Measurements from ENCODE around the gene PTPRM.

GRCh38 chr18:7598167-7599047 is 31.3 kb downstream of the PTPRM start:
- no peak for TF ChIP-seq CTCF (conservative IDR thresholded peaks at IDR 0.05; ENCODE audit: low read depth, low read length)
- TF ChIP-seq EZH2 (IDR thresholded peaks at IDR 0.05; ENCODE audit: low read length, unreplicated experiment): no peak
